H9 (cell line): ENCODE measurements around the gene STBD1. TPM values are rescaled to one million over a fixed set of nuclear protein-coding genes. Genes with fewer than 3 reads are reported as not detected.

ENCODE experiments used
- DNase-seq: peaks from one replicate; pipeline ENCODE4 v3.0.0-alpha.2; 2017
- H2AFZ ChIP-seq: one replicate; pipeline ENCODE4 v1.6.1; 2013; ENCODE audit warnings: mild to moderate bottlenecking, low read length, control low read depth, moderate library complexity
- H2AK5ac ChIP-seq: 2 replicates; pipeline ENCODE4 v1.6.1; 2013; ENCODE audit warnings: low read length, control low read depth, mixed read lengths; ENCODE audit not compliant: insufficient read length
- H2BK120ac ChIP-seq: one replicate; pipeline ENCODE4 v1.6.1; 2013; ENCODE audit warnings: low read depth, mild to moderate bottlenecking, low read length, control low read depth, inconsistent platforms; ENCODE audit not compliant: poor library complexity, severe bottlenecking
- H2BK12ac ChIP-seq: 2 replicates; pipeline ENCODE4 v1.6.1; 2013; ENCODE audit warnings: low read length, control low read depth, mixed read lengths, low read depth; ENCODE audit not compliant: insufficient read length
- H2BK15ac ChIP-seq: 2 replicates; pipeline ENCODE4 v1.6.1; 2013; ENCODE audit warnings: low read depth, low read length, control low read depth
- H2BK20ac ChIP-seq: one replicate; pipeline ENCODE4 v1.6.1; 2013; ENCODE audit warnings: low read depth, mild to moderate bottlenecking, low read length, control low read depth, inconsistent platforms; ENCODE audit not compliant: poor library complexity, severe bottlenecking
- H2BK5ac ChIP-seq: 2 replicates; pipeline ENCODE4 v1.6.1; 2013; ENCODE audit warnings: low read length, control low read depth, mixed read lengths; ENCODE audit not compliant: insufficient read length
- H3K14ac ChIP-seq: 2 replicates; pipeline ENCODE4 v1.6.1; 2013; ENCODE audit warnings: low read length, control low read depth; ENCODE audit not compliant: insufficient read depth
- H3K18ac ChIP-seq: 2 replicates; pipeline ENCODE4 v1.6.1; 2013; ENCODE audit warnings: low read depth, mild to moderate bottlenecking, mixed read lengths, low read length, control low read depth; ENCODE audit not compliant: insufficient read length
- H3K23ac ChIP-seq: 2 replicates; pipeline ENCODE4 v1.6.1; 2013; ENCODE audit warnings: low read length, control low read depth, mixed read lengths, low read depth; ENCODE audit not compliant: insufficient read length
- H3K23me2 ChIP-seq: 2 replicates; pipeline ENCODE4 v1.6.1; 2013; ENCODE audit warnings: low read depth, mild to moderate bottlenecking, mixed read lengths, low read length, control low read depth; ENCODE audit not compliant: insufficient read length, poor library complexity, severe bottlenecking
- H3K27ac ChIP-seq: 2 replicates; pipeline ENCODE4 v1.5.1; 2013; ENCODE audit warnings: low read length, control low read depth, mixed read lengths, low read depth; ENCODE audit not compliant: insufficient read length
- H3K27me3 ChIP-seq: 2 replicates; pipeline ENCODE4 v1.6.1; 2013; ENCODE audit warnings: low read length, control low read depth, inconsistent platforms; ENCODE audit not compliant: insufficient read depth
- H3K4ac ChIP-seq: 2 replicates; pipeline ENCODE4 v1.6.1; 2013; ENCODE audit warnings: low read depth, mild to moderate bottlenecking, control low read depth, inconsistent platforms, low read length, moderate library complexity
- H3K4me1 ChIP-seq: 2 replicates; pipeline ENCODE4 v1.6.1; 2013; ENCODE audit warnings: low read length, control low read depth, inconsistent platforms; ENCODE audit not compliant: insufficient read depth
- H3K4me2 ChIP-seq: 2 replicates; pipeline ENCODE4 v1.6.1; 2013; ENCODE audit warnings: low read length, control low read depth, mixed read lengths; ENCODE audit not compliant: insufficient read length, insufficient read depth
- H3K56ac ChIP-seq: 2 replicates; pipeline ENCODE4 v1.6.1; 2013; ENCODE audit warnings: low read depth, mild to moderate bottlenecking, mixed read lengths, low read length, control low read depth; ENCODE audit not compliant: insufficient read length
- H3K79me1 ChIP-seq: 2 replicates; pipeline ENCODE4 v1.6.1; 2013; ENCODE audit warnings: low read depth, mild to moderate bottlenecking, moderate library complexity, low read length, control low read depth, inconsistent platforms; ENCODE audit not compliant: insufficient read depth, poor library complexity, severe bottlenecking
- H3K79me2 ChIP-seq: 2 replicates; pipeline ENCODE4 v1.6.1; 2013; ENCODE audit warnings: low read length, control low read depth, inconsistent platforms; ENCODE audit not compliant: insufficient read depth
- H3K9ac ChIP-seq: 2 replicates; pipeline ENCODE4 v1.6.1; 2013; ENCODE audit warnings: low read length, control low read depth, mixed read lengths; ENCODE audit not compliant: insufficient read length; ENCODE audit errors: extremely low read depth
- H3K9me3 ChIP-seq: one replicate; pipeline ENCODE4 v1.6.1; 2013; ENCODE audit warnings: low read depth, low read length, inconsistent platforms; ENCODE audit not compliant: control insufficient read depth
- H3T11ph ChIP-seq: one replicate; pipeline ENCODE4 v1.6.1; 2013; ENCODE audit warnings: mild to moderate bottlenecking, low read length, control low read depth, inconsistent platforms
- H4K20me1 ChIP-seq: one replicate; pipeline ENCODE4 v1.6.1; 2013; ENCODE audit not compliant: control insufficient read depth, insufficient read length, insufficient read depth
- H4K5ac ChIP-seq: 2 replicates; pipeline ENCODE4 v1.6.1; 2013; ENCODE audit warnings: low read depth, mild to moderate bottlenecking, mixed read lengths, low read length, control low read depth; ENCODE audit not compliant: insufficient read length
- H4K8ac ChIP-seq: replicated peaks from 2 replicates; pipeline ENCODE4 v1.6.1; 2013; ENCODE audit warnings: low read length, control low read depth, mixed read lengths, low read depth; ENCODE audit not compliant: insufficient read length
- H4K91ac ChIP-seq: 2 replicates; pipeline ENCODE4 v1.6.1; 2013; ENCODE audit warnings: low read depth, mild to moderate bottlenecking, moderate library complexity, mixed read lengths, low read length, control low read depth; ENCODE audit not compliant: insufficient read length
- H3K27ac Mint-ChIP-seq, 3 experiments: 2 replicates in 2 of 3; 3 replicates in 1 of 3; pipeline ENCODE4 v1.8.0; 2020 to 2021; ENCODE audit warnings: mixed read lengths in 3 of 3, mild to moderate bottlenecking in 1 of 3, moderate library complexity in 1 of 3
- H3K27me3 Mint-ChIP-seq: 2 replicates; pipeline ENCODE4 v1.8.0; 2021; ENCODE audit warnings: low read depth, mild to moderate bottlenecking, moderate library complexity, mixed read lengths
- H3K36me3 Mint-ChIP-seq, 3 experiments: 2 replicates in 2 of 3; 3 replicates in 1 of 3; pipeline ENCODE4 v1.8.0; 2020 to 2021; ENCODE audit warnings: low read depth in 3 of 3, mixed read lengths in 3 of 3; ENCODE audit not compliant: insufficient read depth in 1 of 3
- H3K4me1 Mint-ChIP-seq, 2 experiments: 2 replicates each; pipeline ENCODE4 v1.8.0; 2020; ENCODE audit warnings: mixed read lengths in 2 of 2
- H3K4me3 Mint-ChIP-seq, 2 experiments: 2 replicates in 1 of 2; 3 replicates in 1 of 2; pipeline ENCODE4 v1.8.0; 2020 to 2021; ENCODE audit warnings: mild to moderate bottlenecking in 2 of 2, mixed read lengths in 2 of 2, moderate library complexity in 1 of 2
- H3K9me3 Mint-ChIP-seq, 2 experiments: 2 replicates in 1 of 2; 3 replicates in 1 of 2; pipeline ENCODE4 v1.8.0; 2020; ENCODE audit warnings: mild to moderate bottlenecking in 2 of 2, mixed read lengths in 2 of 2, moderate library complexity in 1 of 2
- CTCF ChIP-seq: fragments of 200-600 bp; sonication (generic); conservative IDR thresholded peaks from 3 replicates; pipeline ENCODE4 v1.8.0; 2021; ENCODE audit warnings: antibody characterized with exemption, mild to moderate bottlenecking
- WGBS: extraction: QIAGEN DNeasy Blood & Tissue Kit; methylation state at CpG from one replicate; pipeline ENCODE4 v1.1.7; 2013; ENCODE audit warnings: missing lambda C conversion rate, low lambda C conversion rate, mixed read lengths; ENCODE audit not compliant: insufficient read length; ENCODE audit errors: extremely low coverage; 5-methylcytosine and 5-hydroxymethylcytosine counted together
- total RNA-seq: library from RNA; stranded (reverse); gene quantifications from 2 replicates; pipeline ENCODE4 v1.2.1, GENCODE V29; 2021

The STBD1 gene
- total RNA-seq, 1 experiment from 2014 or later = 1.1 TPM

GRCh38 chr4:76272999-76273398 is 33.5 kb upstream of the STBD1 start:
- no peak overlapping the region for H2AFZ ChIP-seq
- H3K4me1 Mint-ChIP-seq = no peaks in the 10 kb centered on the region
- no peak overlapping the region for H3K56ac ChIP-seq
- H3K27me3 Mint-ChIP-seq = no peaks in the 10 kb centered on the region
- no peak overlapping the region for H3K4me3 Mint-ChIP-seq
- no peak overlapping the region for H3K23ac ChIP-seq
- H3T11ph ChIP-seq = no peak overlapping the region
- H2BK5ac ChIP-seq = no peak overlapping the region
- H3K36me3 Mint-ChIP-seq = no peaks in the 10 kb centered on the region
- H4K91ac ChIP-seq = no peak overlapping the region
- no peaks in the 10 kb centered on the region; a peak in 1 of 5 replicates for H3K9me3 Mint-ChIP-seq
- H4K5ac ChIP-seq = no peak overlapping the region
- no peak overlapping the region for H2BK20ac ChIP-seq
- H3K27me3 ChIP-seq = no peaks in the 10 kb centered on the region
- no peak overlapping the region for H3K4ac ChIP-seq
- H3K27ac ChIP-seq = no peak overlapping the region
- H2BK15ac ChIP-seq = no peak overlapping the region
- no peaks in the 10 kb centered on the region for H3K4me1 ChIP-seq
- TF ChIP-seq CTCF = no peak
- H2BK12ac ChIP-seq = no peak overlapping the region
- DNase-seq = no peak
- no peak overlapping the region for H3K14ac ChIP-seq
- H3K18ac ChIP-seq = no peak overlapping the region
- H4K8ac ChIP-seq = no peak overlapping the region
- no peak overlapping the region for H3K9ac ChIP-seq
- H2BK120ac ChIP-seq = no peak overlapping the region
- no peaks in the 10 kb centered on the region for H4K20me1 ChIP-seq
- H3K9me3 ChIP-seq = no peaks in the 10 kb centered on the region
- H3K79me1 ChIP-seq = no peaks in the 10 kb centered on the region
- H3K27ac Mint-ChIP-seq = no peak overlapping the region
- H3K23me2 ChIP-seq = no peaks in the 10 kb centered on the region
- WGBS = no CpG with 5 or more reads among the region's 5 CpGs
- no peak overlapping the region for H2AK5ac ChIP-seq
- H3K79me2 ChIP-seq = no peaks in the 10 kb centered on the region
- H3K4me2 ChIP-seq = no peak overlapping the region
